Measurements from ENCODE around the gene GPR75.
A peak's percentile ranks its signal among the peaks of the same experiment; 100 is the strongest.

GRCh38 chr2:53865264-53865663, 5.5 kb upstream of the GPR75 start:
- no peak for TF ChIP-seq EP300 (IDR thresholded peaks at IDR 0.05; ENCODE audit: borderline replicate concordance)
- TF ChIP-seq CREB1 (IDR thresholded peaks at IDR 0.05; ENCODE audit: low read depth), result no peak
- TF ChIP-seq YY1 (IDR thresholded peaks at IDR 0.05; ENCODE audit: low read depth), result no peak
- no peak for TF ChIP-seq RAD21 (IDR thresholded peaks at IDR 0.05; ENCODE audit: low read depth)
- no peak for TF ChIP-seq NFIC (IDR thresholded peaks at IDR 0.05)
- peak; percentile 60; the same call in 1 of the 2 replicates for TF ChIP-seq CEBPB (IDR thresholded peaks at IDR 0.05)

All from Ishikawa (cell line).